Stromal cell of bone marrow (primary cell): ENCODE measurements around the gene IRGC.

Source experiments
- DNase-seq: peaks from one replicate; pipeline ENCODE4 v3.0.0-alpha.2; 2012; ENCODE audit warnings: low read depth

The IRGC gene

GRCh38 chr19:43691755-43692154, 24.1 kb upstream of the IRGC start:
- no peak for DNase-seq

- DNase-seq: no peak
Measured at GRCh38 chr19:43692385-43692784, 23.5 kb upstream of the IRGC start.

- no peak for DNase-seq
Measured at GRCh38 chr19:43692877-43693276, 23.0 kb upstream of the IRGC start.

- no peak for DNase-seq
Measured at GRCh38 chr19:43694553-43694952, 21.3 kb upstream of the IRGC start.

GRCh38 chr19:43695985-43696704, 19.7 kb upstream of the IRGC start:
- DNase-seq: no peak

GRCh38 chr19:43697295-43697694, 18.6 kb upstream of the IRGC start:
- no peak for DNase-seq

GRCh38 chr19:43699506-43700394, 16.1 kb upstream of the IRGC start:
- no peak for DNase-seq

GRCh38 chr19:43700395-43701000, 15.4 kb upstream of the IRGC start:
- DNase-seq: peak; percentile 58

- no peak for DNase-seq
Measured at GRCh38 chr19:43704002-43704705, 11.7 kb upstream of the IRGC start.

- no peak for DNase-seq
Measured at GRCh38 chr19:43705729-43706128, 10.1 kb upstream of the IRGC start.

- no peak for DNase-seq
Measured at GRCh38 chr19:43707158-43707712, 8.6 kb upstream of the IRGC start.

GRCh38 chr19:43708716-43709115, 7.2 kb upstream of the IRGC start:
- DNase-seq: no peak

- no peak for DNase-seq
Measured at GRCh38 chr19:43711751-43712355, 4.0 kb upstream of the IRGC start.

- no peak for DNase-seq
Measured at GRCh38 chr19:43713208-43713607, 2.7 kb upstream of the IRGC start.

- DNase-seq: no peak
Measured at GRCh38 chr19:43718627-43719377, 2.9 kb downstream of the IRGC start.

GRCh38 chr19:43719378-43719868, 3.5 kb downstream of the IRGC start:
- DNase-seq: no peak

GRCh38 chr19:43719918-43720317, 4.0 kb downstream of the IRGC start:
- DNase-seq: no peak

GRCh38 chr19:43720936-43721335, 5.1 kb downstream of the IRGC start:
- no peak for DNase-seq

- DNase-seq: no peak
Measured at GRCh38 chr19:43721469-43722048, 5.7 kb downstream of the IRGC start.

GRCh38 chr19:43723588-43723987, 7.7 kb downstream of the IRGC start:
- DNase-seq: no peak
